HuH-7.5 (cell line): ENCODE measurements around the gene PRKN.

ENCODE experiments used
- DNase-seq: peaks from one replicate; pipeline ENCODE4 v3.0.0; 2011; ENCODE audit warnings: low spot score

Gene PRKN

GRCh38 chr6:161651949-161652348, 1075.6 kb downstream of the PRKN start:
- DNase-seq: no peak

DNA sequence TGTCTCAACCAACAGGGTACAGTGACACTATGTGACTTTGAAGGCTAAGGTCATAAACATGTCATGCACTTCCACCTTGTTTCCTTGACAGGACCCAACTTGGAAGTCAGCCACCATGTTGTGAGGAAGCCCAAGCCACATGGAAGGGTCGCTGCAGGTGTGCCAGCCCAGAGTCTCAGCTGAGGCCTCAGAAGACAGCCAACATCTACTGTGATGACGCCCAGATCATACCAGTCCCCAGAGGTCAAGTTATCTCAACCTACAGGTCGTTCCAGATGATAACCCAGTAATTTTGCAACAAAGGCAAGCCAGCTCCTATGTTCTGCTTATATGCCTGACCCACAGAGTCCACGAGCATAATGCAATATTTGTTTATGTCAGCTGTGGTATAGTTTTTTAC, 1077.7 kb downstream of the PRKN start:
- DNase-seq: no peak

- DNase-seq: no peak
Measured at GRCh38 chr6:161649068-161649467, 1078.5 kb downstream of the PRKN start.

DNA sequence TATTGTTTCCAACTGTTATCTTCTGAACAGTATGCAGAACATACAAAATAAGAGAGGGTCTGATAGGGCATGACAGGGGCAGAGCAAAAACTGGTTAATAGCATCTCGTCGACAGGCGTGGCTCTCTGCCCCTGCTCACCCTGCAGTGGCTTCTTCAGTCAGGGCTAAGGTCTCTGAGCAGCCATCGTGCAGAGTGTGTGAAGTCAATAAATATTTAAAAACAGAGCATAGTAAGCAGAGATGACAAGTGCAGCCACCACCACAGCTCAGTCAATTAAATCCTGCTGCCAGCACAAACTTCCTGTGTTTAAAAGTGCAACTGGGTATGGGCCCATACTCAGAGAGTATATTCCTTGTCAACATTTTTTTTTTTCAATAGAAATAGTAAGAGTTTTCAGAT, 1080.3 kb downstream of the PRKN start:
- DNase-seq: no peak

DNA sequence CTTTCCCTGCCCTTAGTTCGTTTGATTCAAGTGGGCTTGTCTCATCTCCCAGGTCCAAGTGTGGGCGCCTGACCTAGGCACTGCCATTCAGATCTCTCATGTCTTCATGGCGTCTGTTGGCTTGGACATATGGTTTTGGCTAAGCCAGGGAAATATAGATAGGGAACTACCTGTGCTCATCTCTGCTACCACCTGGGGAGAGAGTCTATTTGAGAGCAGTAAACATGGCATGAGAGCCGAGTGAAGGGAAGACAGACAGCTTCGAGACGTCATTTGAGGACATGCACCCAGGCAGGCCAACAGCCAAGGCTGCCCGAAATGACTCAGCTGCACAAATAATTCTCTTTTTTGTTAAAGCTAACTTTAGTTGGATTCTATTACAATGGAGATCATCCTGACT, 1083.0 kb downstream of the PRKN start:
- no peak for DNase-seq

DNA sequence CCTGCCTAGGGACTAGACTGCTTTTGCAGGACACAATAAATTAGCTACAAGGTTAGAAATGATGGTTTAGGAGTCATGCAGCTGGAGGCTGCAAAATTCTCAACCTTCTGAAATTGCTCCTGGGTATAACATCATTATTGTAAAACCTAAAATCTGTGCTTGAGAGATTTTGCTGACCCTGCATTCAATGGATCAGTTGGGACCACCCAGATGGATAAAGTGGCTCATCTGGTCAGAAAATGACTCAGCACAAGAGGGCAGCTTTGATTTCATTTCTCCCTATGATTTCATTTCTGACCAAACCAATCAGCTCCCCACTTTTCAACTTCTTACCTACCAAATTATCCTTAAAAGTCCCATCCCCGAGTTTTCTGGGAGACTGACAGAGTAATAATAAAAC, 1086.4 kb downstream of the PRKN start:
- no peak for DNase-seq

- DNase-seq: no peak
Measured at GRCh38 chr6:161639772-161640171, 1087.8 kb downstream of the PRKN start.

- DNase-seq: no peak
Measured at GRCh38 chr6:161637658-161638057, 1089.9 kb downstream of the PRKN start.

- DNase-seq: no peak
Measured at GRCh38 chr6:161636882-161637430, 1090.6 kb downstream of the PRKN start.

GRCh38 chr6:161635975-161636374, 1091.6 kb downstream of the PRKN start:
- DNase-seq: no peak

GRCh38 chr6:161634916-161635315, 1092.7 kb downstream of the PRKN start:
- DNase-seq: no peak

DNA sequence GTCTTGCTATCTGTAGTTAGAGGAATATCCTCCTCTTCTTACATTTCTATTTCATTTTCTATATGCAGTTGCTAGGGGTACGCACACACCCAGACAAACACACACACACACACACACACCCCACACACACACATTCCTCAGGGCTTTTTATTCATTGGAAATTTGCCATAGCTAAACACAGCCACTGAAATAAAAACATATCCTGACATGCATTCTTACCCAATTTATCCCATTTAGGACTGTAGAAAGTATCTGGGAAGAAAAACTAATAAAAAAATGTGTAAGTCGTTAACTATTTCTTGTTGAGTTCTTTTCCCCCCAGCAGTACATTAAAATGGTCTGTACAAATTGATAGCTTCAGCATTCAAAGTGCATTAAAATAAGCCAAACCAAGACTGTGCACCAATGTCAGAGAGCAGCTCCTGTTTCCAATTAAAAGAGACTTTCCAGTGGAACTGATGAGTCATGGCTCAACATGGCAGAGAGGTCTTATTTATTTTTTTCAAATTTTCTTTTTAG, 1095.8 kb downstream of the PRKN start:
- no peak for DNase-seq

DNA sequence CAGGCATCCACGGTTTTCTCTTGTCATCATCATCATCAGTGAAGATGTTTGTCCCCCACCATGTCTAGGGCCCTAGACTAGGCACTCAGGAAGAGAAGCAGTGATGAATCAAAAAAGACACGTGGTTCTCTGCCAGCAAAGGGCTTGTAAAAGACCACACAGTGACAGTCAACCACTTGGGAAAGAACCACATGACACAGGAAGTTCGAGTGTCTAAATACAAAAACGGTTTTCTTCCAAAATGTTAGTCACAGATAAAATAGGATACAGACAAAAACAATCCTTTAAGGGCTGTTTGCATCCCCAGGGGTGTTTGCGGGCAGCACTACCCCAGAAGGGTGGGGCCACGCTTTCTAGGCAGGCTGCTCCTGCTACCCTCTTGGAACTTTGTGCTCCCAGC, 1096.9 kb downstream of the PRKN start:
- no peak for DNase-seq

- DNase-seq: no peak
Measured at GRCh38 chr6:161626132-161626676, 1101.4 kb downstream of the PRKN start.

DNA sequence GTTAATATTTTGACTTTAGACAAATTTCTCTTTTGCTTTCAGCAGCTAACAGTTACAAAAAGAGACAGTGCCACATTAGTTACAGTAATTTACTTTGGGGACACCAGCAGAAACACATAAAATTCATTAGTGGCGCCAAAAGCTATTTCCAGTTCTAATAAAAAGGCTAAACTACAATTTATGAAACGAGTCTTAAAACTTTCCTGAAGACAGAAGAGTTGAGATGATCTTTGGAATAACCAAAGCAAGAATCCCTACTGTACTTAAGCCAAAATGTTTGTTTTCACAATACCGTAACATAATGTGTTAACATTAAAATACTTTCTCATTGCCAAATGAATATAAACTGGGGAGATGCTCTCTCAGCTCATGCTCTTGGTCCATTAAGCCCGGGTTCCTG, 1103.5 kb downstream of the PRKN start:
- no peak for DNase-seq

DNA sequence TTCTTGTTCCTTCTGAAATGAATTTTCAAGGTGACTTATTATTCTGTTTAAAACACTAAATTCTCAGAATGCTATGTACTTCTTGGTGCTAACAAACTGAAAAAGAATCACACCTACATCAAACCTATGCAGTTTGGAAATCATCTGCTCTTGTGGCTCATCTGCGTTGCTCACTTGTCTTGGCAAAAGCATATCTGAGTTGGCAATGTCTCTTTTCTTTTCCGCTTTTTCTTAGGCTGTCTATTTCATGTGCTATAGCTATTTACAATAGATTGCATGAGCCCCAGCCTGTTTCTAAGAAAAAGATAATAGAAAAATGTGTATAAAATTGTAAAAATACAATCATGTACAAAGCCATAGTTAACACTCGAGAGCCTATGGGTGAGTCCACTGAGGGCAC, 1104.8 kb downstream of the PRKN start:
- DNase-seq: no peak

GRCh38 chr6:161618831-161619454, 1108.6 kb downstream of the PRKN start:
- no peak for DNase-seq

DNA sequence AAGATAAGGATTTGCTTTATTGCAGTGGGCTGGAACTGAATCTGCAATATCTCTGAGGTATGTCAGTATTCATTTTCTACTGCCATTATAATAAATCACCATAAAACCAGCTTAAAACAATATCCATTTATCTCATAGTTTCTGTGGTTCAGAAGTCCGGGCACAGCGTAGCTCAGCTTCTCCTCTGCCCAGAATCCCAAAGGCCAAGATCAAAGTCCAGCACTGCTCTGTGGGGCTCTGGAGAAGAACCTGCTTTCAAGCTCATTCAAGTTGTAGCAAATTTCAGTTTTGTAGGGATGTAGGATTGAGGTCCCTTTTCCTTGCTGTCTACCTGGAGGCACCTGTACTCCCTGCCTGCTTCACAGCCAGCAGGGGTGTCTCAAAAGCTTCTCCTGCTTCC, 1113.9 kb downstream of the PRKN start:
- DNase-seq: no peak

- DNase-seq: no peak
Measured at GRCh38 chr6:161608771-161609170, 1118.8 kb downstream of the PRKN start.

DNA sequence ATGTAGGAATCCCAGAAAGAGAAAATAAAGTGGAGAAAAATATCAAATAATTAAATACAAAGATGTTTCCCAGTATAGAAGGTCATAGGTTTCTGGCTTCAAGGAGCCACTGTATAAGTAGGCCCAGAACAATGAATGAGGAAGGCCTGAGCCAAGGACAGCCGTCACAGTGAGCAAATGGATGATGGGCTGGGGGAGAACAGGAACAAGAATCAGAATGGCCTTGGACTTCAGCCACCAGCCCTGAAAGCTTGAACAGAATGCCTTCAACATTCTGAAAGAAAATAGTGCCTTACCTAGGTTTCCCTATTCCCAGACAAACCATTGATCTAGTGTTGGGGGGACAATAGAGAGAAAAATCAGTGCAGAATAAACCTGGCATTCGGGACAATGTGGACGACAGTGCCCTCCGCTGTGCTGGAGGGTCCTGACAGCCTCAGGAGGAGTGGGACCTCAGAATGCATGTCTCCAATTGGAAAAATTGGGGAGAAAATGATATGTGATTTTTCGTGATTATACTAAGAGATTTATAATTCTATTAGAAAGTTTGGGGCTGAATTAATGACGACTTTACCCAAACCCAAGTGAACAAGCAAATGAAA, 1119.8 kb downstream of the PRKN start:
- no peak for DNase-seq

DNA sequence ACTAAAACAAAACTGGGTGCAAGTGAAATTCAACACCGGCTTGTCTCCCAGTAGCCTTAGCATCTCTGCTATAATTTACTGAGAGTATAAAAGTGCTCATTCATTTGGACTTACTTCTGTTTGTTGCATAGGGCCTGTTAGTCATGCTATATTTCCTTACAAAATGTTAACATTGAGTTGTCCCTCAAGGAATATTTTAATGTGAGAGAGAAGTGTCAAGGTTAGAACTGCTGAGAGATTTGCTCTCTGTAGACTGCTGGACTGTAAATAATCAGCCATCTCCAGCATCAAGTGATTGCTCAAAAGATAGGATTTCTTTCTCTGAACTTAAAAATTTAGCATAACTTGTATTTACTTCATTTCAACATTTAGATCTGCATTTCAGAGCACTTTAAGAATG, 1125.2 kb downstream of the PRKN start:
- DNase-seq: no peak

DNA sequence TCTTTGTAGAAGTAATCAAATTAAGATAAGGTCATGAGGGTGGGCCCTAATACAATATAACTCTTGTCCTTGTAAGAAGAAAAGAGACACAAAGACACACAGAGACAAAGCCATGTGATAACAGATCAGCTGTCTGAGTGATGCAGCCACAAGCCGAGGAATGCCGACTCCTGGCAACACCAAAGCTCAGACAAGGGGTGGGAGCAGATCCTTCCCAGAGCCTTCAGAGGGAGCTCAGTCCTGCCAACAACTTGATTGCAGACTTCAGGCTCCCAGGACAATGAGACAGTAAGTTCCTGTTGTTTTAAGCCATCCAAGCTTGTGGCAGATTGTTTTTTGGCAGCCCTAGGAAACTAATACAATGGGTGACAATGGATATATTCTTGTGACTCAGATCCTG, 1128.7 kb downstream of the PRKN start:
- no peak for DNase-seq

- DNase-seq: no peak
Measured at GRCh38 chr6:161596807-161597520, 1130.6 kb downstream of the PRKN start.
